ENCODE results near the gene ANKRD33B. TPM values are rescaled to one million over a fixed set of nuclear protein-coding genes. Genes with fewer than 3 reads are reported as not detected.

The ANKRD33B gene
- total RNA-seq, 4 donors from 2014 or later: 16.7 to 27.0 (median 24.8) TPM

GRCh38 chr5:10654566-10654965 is 90.7 kb downstream of the ANKRD33B start:
- H3K27ac ChIP-seq: no peak overlapping the region
- H3K4me3 ChIP-seq: no peak overlapping the region
- H3K9me3 ChIP-seq: no peaks in the 10 kb centered on the region
- H3K27me3 ChIP-seq: no peaks in the 10 kb centered on the region
- peak in 1 of 2 donors; percentile 24 for DNase-seq (ENCODE audit: low spot score in 2 of 2)
- peaks cover 8% of the 10 kb centered on the region for H3K36me3 ChIP-seq
- peaks cover 6% of the 10 kb centered on the region for H3K4me1 ChIP-seq
- no peak for TF ChIP-seq POLR2A (IDR thresholded peaks at IDR 0.05)
- no peak for TF ChIP-seq POLR2AphosphoS5 (IDR thresholded peaks at IDR 0.05)
- TF ChIP-seq EP300 (IDR thresholded peaks at IDR 0.05): no peak
- TF ChIP-seq CTCF (IDR thresholded peaks at IDR 0.05): no peak
- WGBS: 95% methylated on average over 13 of the region's 13 CpGs

DNA sequence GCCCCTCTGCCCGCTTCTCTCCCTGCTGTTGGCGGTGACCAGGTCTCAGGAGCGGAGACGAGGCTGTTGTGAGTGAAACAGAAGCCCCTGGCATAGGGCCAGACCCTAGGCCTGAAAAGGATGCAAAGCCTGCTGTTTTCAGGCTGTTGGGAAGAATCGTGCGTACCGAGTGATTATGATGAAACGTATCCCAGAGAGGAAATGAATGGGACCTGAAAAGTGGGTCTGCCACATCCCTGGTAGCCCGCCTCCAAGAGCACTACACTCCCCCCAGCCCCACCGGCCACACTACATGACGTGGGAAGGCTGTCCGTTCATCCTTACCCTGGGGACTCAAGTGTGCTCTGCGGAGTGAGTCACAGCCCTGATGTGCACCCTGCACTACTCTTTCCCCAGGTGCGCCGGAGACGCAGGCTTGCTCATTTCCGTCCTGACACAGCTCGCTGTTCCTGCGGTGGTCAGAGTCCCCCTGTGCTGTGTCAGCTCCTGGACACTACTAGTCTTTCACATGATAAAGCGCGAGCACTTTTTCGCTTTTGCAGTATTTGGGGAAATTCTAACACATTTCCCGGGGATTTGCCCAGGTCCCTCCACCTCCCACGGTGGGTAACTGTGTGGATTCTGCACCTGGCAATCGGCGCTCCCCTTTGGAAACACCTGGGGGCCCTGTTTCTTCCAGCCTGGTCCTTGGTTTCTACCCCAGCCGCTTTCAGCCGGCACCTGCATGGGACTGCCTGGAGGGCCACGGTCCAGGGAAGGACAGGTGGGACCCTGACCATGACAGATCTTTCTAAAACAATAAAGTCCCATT is 91.5 kb downstream of the ANKRD33B start:
- TF ChIP-seq EP300 (IDR thresholded peaks at IDR 0.05): no peak
- 89% methylated on average over 29 of the region's 29 CpGs for WGBS
- Histone ChIP-seq H3K36me3 (no peaks in the 10 kb centered on the region), H3K4me1 (peaks cover 6% of the 10 kb centered on the region), H3K9me3 (no peaks in the 10 kb centered on the region), H3K27me3 (no peaks in the 10 kb centered on the region), H3K4me3 (no peak overlapping the region), H3K27ac (no peak overlapping the region)
- DNase-seq (ENCODE audit: low spot score in 2 of 2): peak in 1 of 2 donors; percentile 71

DNA sequence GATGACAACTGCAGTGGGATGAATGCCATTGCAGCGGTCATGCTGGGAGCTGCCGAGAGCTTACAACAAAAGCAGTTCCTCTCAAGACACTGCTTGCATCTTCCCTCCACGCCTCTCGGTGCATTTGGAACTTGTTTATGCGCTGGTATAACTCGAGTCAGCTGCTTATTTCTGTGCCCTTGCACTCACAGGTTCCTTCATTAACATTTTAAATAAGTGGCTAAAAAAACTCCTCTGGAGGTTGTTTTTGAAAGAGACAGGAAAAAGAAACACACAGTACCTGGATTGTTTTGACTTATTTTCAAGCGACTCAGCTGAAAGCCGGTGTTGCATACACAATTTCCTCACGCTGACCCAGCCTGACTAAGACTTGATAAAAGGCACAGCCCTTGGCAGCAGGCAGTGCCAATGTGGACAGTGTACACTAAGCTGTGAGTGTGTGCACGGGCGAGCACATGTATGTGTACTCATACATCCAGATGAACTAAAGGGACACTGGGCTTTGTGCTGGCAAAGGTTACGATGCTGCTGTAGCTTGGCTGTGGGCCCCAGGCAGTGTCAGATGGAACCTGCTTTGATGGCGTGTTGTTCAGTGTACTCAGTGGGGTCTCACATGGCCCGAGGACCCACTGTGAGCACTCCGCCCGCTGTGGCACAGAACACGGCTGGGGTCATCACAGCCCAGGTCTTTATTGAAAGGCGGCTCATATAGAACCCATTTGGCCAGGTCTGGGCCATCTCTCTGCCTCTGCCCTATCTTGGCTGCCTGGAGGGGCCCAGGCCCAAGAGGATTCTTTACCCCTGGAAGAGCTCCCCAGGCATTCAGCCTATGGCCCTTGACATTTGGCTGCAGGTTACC is 92.3 kb downstream of the ANKRD33B start:
- WGBS: 74% methylated on average over 12 of the region's 18 CpGs
- H3K4me1 ChIP-seq: peaks cover 6% of the 10 kb centered on the region
- peak in 1 of 2 donors; percentile 45 for DNase-seq (ENCODE audit: low spot score in 2 of 2)
- H3K4me3 ChIP-seq: no peak overlapping the region
- no peaks in the 10 kb centered on the region for H3K9me3 ChIP-seq
- H3K36me3 ChIP-seq: no peaks in the 10 kb centered on the region
- no peak overlapping the region for H3K27ac ChIP-seq
- no peak for TF ChIP-seq POLR2A (IDR thresholded peaks at IDR 0.05)
- H3K27me3 ChIP-seq: no peaks in the 10 kb centered on the region

- Histone ChIP-seq H3K4me3 (no peak overlapping the region), H3K27ac (no peak overlapping the region), H3K27me3 (no peaks in the 10 kb centered on the region), H3K4me1 (peaks cover 2% of the 10 kb centered on the region), H3K9me3 (no peaks in the 10 kb centered on the region), H3K36me3 (no peaks in the 10 kb centered on the region)
- DNase-seq (ENCODE audit: low spot score in 2 of 2): no peak
- TF ChIP-seq EP300 (IDR thresholded peaks at IDR 0.05) (no peak), CTCF (IDR thresholded peaks at IDR 0.05) (no peak), POLR2AphosphoS5 (IDR thresholded peaks at IDR 0.05) (no peak), POLR2A (IDR thresholded peaks at IDR 0.05) (no peak)
- 78% methylated on average over 4 of the region's 4 CpGs for WGBS
Measured at GRCh38 chr5:10658265-10658664, 94.4 kb downstream of the ANKRD33B start.

DNA sequence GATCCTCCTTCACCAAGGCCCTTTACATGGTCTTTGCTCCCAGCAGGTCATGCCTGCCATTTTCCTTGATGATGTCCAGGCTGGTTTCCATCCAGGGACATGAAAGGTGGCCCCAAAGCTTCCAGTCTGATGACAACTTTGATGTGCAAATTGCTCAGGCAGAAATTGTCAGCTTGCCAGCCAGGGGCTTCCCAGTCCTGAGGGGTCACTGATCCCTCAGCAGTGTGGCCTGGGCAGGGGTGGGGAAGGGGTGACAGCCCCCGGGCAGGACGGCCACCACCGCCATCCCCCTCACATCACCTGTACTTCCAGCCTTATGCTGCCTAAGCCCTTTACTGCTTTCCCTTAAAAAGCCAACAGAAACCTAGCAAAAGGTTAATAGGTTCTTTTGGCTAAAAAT is 96.3 kb downstream of the ANKRD33B start:
- no peak overlapping the region for H3K27ac ChIP-seq
- no peak for DNase-seq (ENCODE audit: low spot score in 2 of 2)
- H3K36me3 ChIP-seq: no peaks in the 10 kb centered on the region
- no peaks in the 10 kb centered on the region for H3K9me3 ChIP-seq
- 89% methylated on average over 3 of the region's 3 CpGs for WGBS
- H3K4me1 ChIP-seq: peaks cover 13% of the 10 kb centered on the region
- no peak overlapping the region for H3K4me3 ChIP-seq
- TF ChIP-seq EP300 (IDR thresholded peaks at IDR 0.05): no peak
- TF ChIP-seq POLR2A (IDR thresholded peaks at IDR 0.05): no peak
- no peak for TF ChIP-seq CTCF (IDR thresholded peaks at IDR 0.05)
- no peak for TF ChIP-seq POLR2AphosphoS5 (IDR thresholded peaks at IDR 0.05)
- no peaks in the 10 kb centered on the region for H3K27me3 ChIP-seq

Measured in suprapubic skin (tissue), 4 donors.